ENCODE data around the gene EFNB1. TPM values are rescaled to one million over a fixed set of nuclear protein-coding genes. Genes with fewer than 3 reads are reported as not detected.

Gene EFNB1
- total RNA-seq, 1 donor from 2014 or later: 23.3 TPM

DNA sequence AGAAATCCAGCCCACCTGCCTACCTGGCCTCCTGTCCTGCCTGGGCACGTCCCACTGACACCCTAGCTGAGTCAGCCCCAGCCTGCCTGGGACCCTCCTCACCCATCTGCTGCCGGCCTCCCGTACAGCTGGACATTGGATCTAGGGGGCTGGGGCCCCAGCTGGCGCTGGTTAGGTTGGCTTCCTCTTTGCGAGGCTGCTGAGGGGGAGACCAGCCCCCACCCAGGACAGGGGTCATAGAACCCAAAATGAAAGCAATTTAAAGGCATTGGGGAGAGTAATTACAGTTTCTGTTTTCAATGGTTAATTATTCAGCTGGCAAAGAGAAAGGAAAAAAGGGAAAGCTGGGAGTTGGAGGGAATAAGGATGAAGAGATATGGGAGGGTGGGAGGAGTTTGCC lies 15.8 kb downstream of the EFNB1 start:
- Histone ChIP-seq H3K27me3 (ENCODE audit: insufficient read depth, low read length) (no peaks in the 10 kb centered on the region), H3K4me3 (ENCODE audit: insufficient read depth, low read depth, low read length) (no peak overlapping the region), H3K36me3 (ENCODE audit: insufficient read depth, low read length) (no peaks in the 10 kb centered on the region), H4K20me1 (ENCODE audit: insufficient read depth, low read length) (peaks cover 4% of the 10 kb centered on the region), H3K4me2 (ENCODE audit: low read length) (no peak overlapping the region), H3K9ac (ENCODE audit: low read length) (no peak overlapping the region), H3K9me3 (ENCODE audit: insufficient read depth, low read depth, low read length) (no peaks in the 10 kb centered on the region), H3K27ac (ENCODE audit: low read depth, low read length) (no peak overlapping the region), H3K79me2 (ENCODE audit: insufficient read depth, low read length) (no peaks in the 10 kb centered on the region), H3K4me1 (ENCODE audit: insufficient read depth, low read length) (peaks cover 8% of the 10 kb centered on the region), H2AFZ (ENCODE audit: low read depth, low read length) (no peak overlapping the region)
- DNase-seq (ENCODE audit: low read depth) (no peak), FAIRE-seq (no peak)
- no peaks in the 10 kb centered on the region for H3K9me3 Mint-ChIP-seq (ENCODE audit: unreplicated experiment)
- H3K36me3 Mint-ChIP-seq (ENCODE audit: low read depth, unreplicated experiment): peaks cover 5% of the 10 kb centered on the region
- peaks cover 5% of the 10 kb centered on the region for H3K4me1 Mint-ChIP-seq (ENCODE audit: low read depth, unreplicated experiment)
- H3K4me3 Mint-ChIP-seq (ENCODE audit: unreplicated experiment): no peak overlapping the region
- no peaks in the 10 kb centered on the region for H3K27me3 Mint-ChIP-seq (ENCODE audit: low read depth, unreplicated experiment)
- H3K27ac Mint-ChIP-seq (ENCODE audit: unreplicated experiment): no peak overlapping the region
- TF ChIP-seq, protein P1, sequence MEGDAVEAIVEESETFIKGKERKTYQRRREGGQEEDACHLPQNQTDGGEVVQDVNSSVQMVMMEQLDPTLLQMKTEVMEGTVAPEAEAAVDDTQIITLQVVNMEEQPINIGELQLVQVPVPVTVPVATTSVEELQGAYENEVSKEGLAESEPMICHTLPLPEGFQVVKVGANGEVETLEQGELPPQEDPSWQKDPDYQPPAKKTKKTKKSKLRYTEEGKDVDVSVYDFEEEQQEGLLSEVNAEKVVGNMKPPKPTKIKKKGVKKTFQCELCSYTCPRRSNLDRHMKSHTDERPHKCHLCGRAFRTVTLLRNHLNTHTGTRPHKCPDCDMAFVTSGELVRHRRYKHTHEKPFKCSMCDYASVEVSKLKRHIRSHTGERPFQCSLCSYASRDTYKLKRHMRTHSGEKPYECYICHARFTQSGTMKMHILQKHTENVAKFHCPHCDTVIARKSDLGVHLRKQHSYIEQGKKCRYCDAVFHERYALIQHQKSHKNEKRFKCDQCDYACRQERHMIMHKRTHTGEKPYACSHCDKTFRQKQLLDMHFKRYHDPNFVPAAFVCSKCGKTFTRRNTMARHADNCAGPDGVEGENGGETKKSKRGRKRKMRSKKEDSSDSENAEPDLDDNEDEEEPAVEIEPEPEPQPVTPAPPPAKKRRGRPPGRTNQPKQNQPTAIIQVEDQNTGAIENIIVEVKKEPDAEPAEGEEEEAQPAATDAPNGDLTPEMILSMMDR (IDR thresholded peaks at IDR 0.05; ENCODE audit: insufficient read depth, low read depth, low read length): no peak
- TF ChIP-seq EZH2 (IDR thresholded peaks at IDR 0.05; ENCODE audit: insufficient read depth, low read length): no peak

DNA sequence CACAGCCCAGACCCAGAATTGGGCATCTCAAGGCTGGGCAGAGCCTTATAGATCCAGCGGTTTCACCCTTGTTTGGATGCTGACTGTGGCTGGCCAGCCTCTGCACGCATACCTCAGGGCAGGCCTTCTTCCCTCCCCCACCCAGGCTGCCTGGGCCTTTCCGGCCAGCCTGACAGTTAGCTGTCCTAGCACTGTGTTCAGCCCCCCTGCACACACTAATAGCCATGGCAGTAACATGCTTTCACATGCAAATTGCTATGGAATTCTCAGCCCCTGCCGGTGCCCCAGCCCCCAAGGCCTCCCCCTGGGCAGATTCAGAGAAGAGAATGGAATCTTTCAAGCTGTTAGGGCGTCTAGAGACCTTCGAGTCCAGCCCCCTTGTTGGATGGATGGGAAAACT lies 17.7 kb downstream of the EFNB1 start:
- TF ChIP-seq, protein P1 (IDR thresholded peaks at IDR 0.05; ENCODE audit: insufficient read depth, low read depth, low read length): no peak
- no peak for TF ChIP-seq EZH2 (IDR thresholded peaks at IDR 0.05; ENCODE audit: insufficient read depth, low read length)
- H3K36me3 Mint-ChIP-seq (ENCODE audit: low read depth, unreplicated experiment): peaks cover 5% of the 10 kb centered on the region
- Histone ChIP-seq H2AFZ (ENCODE audit: low read depth, low read length) (no peak overlapping the region), H3K9me3 (ENCODE audit: insufficient read depth, low read depth, low read length) (no peaks in the 10 kb centered on the region), H4K20me1 (ENCODE audit: insufficient read depth, low read length) (peaks cover 4% of the 10 kb centered on the region), H3K27ac (ENCODE audit: low read depth, low read length) (no peak overlapping the region), H3K36me3 (ENCODE audit: insufficient read depth, low read length) (no peaks in the 10 kb centered on the region), H3K79me2 (ENCODE audit: insufficient read depth, low read length) (no peaks in the 10 kb centered on the region), H3K4me2 (ENCODE audit: low read length) (no peak overlapping the region), H3K4me1 (ENCODE audit: insufficient read depth, low read length) (peaks cover 8% of the 10 kb centered on the region), H3K27me3 (ENCODE audit: insufficient read depth, low read length) (no peaks in the 10 kb centered on the region), H3K4me3 (ENCODE audit: insufficient read depth, low read depth, low read length) (no peak overlapping the region), H3K9ac (ENCODE audit: low read length) (no peak overlapping the region)
- H3K4me3 Mint-ChIP-seq (ENCODE audit: unreplicated experiment): no peak overlapping the region
- DNase-seq (ENCODE audit: low read depth): no peak
- no peak overlapping the region for H3K27ac Mint-ChIP-seq (ENCODE audit: unreplicated experiment)
- H3K9me3 Mint-ChIP-seq (ENCODE audit: unreplicated experiment): no peaks in the 10 kb centered on the region
- FAIRE-seq: no peak
- H3K27me3 Mint-ChIP-seq (ENCODE audit: low read depth, unreplicated experiment): peaks cover under 1% of the 10 kb centered on the region
- H3K4me1 Mint-ChIP-seq (ENCODE audit: low read depth, unreplicated experiment): peaks cover 5% of the 10 kb centered on the region

DNA sequence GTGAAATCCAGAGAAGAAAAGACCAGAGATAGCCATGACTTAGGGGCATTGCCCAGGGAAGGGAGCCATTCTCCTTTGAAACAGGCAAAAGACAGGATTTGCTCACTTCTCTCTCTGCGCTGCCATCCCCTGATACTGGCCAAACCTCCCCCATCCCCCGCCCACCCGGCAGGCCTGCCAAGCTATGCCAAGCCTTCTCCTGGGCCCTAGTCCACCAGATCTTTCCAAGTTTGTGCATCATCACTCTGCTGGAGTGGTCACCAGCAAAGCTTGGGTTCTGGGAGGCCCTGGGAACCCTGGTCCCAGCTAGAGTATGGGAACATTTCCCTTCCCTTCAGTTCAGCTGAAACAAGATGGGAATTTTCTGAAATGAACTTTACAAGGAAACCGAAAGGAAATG lies 18.4 kb downstream of the EFNB1 start:
- Histone ChIP-seq H3K9ac (ENCODE audit: low read length) (no peak overlapping the region), H4K20me1 (ENCODE audit: insufficient read depth, low read length) (peaks cover 4% of the 10 kb centered on the region), H3K4me2 (ENCODE audit: low read length) (no peak overlapping the region)

More for the DNA sequence above, 18.4 kb downstream of the EFNB1 start:
- H3K36me3 Mint-ChIP-seq (ENCODE audit: low read depth, unreplicated experiment): peaks cover 2% of the 10 kb centered on the region
- peaks cover 5% of the 10 kb centered on the region for H3K4me1 Mint-ChIP-seq (ENCODE audit: low read depth, unreplicated experiment)
- no peaks in the 10 kb centered on the region for H3K9me3 Mint-ChIP-seq (ENCODE audit: unreplicated experiment)
- no peaks in the 10 kb centered on the region for H3K36me3 ChIP-seq (ENCODE audit: insufficient read depth, low read length)
- no peak overlapping the region for H3K4me3 Mint-ChIP-seq (ENCODE audit: unreplicated experiment)
- H2AFZ ChIP-seq (ENCODE audit: low read depth, low read length): no peak overlapping the region
- no peaks in the 10 kb centered on the region for H3K27me3 ChIP-seq (ENCODE audit: insufficient read depth, low read length)
- H3K27ac ChIP-seq (ENCODE audit: low read depth, low read length): no peak overlapping the region
- peaks cover 6% of the 10 kb centered on the region for H3K27me3 Mint-ChIP-seq (ENCODE audit: low read depth, unreplicated experiment)
- TF ChIP-seq, protein P1 (IDR thresholded peaks at IDR 0.05; ENCODE audit: insufficient read depth, low read depth, low read length): no peak
- no peak for TF ChIP-seq EZH2 (IDR thresholded peaks at IDR 0.05; ENCODE audit: insufficient read depth, low read length)
- DNase-seq (ENCODE audit: low read depth): no peak
- H3K79me2 ChIP-seq (ENCODE audit: insufficient read depth, low read length): no peaks in the 10 kb centered on the region
- H3K4me3 ChIP-seq (ENCODE audit: insufficient read depth, low read depth, low read length): no peak overlapping the region
- H3K9me3 ChIP-seq (ENCODE audit: insufficient read depth, low read depth, low read length): no peaks in the 10 kb centered on the region
- no peak overlapping the region for H3K27ac Mint-ChIP-seq (ENCODE audit: unreplicated experiment)
- FAIRE-seq: no peak
- H3K4me1 ChIP-seq (ENCODE audit: insufficient read depth, low read length): peaks cover 7% of the 10 kb centered on the region

Measured in astrocyte (in vitro differentiated cells and primary cell).